Skeletal muscle satellite cell (primary cell): ENCODE results near the gene THBS2.

Experiments used
- H3K27me3 ChIP-seq: 2 replicates; pipeline ENCODE4 v1.7.0; 2013; ENCODE audit warnings: low read length; ENCODE audit not compliant: control insufficient read depth, insufficient read depth
- H3K36me3 ChIP-seq: 2 replicates; pipeline ENCODE4 v1.7.0; 2013; ENCODE audit warnings: mild to moderate bottlenecking, control low read depth, low read length; ENCODE audit not compliant: insufficient read depth
- H3K4me1 ChIP-seq: 2 replicates; pipeline ENCODE4 v1.7.0; 2013; ENCODE audit warnings: low read length; ENCODE audit not compliant: control insufficient read depth, insufficient read depth
- H3K4me2 ChIP-seq: 2 replicates; pipeline ENCODE4 v1.7.0; 2013; ENCODE audit warnings: mild to moderate bottlenecking, low read length
- H3K4me3 ChIP-seq: 2 replicates; pipeline ENCODE4 v1.7.0; 2013; ENCODE audit warnings: low read length
- H3K9ac ChIP-seq: 2 replicates; pipeline ENCODE4 v1.7.0; 2013; ENCODE audit warnings: mild to moderate bottlenecking, low read depth, low read length, moderate library complexity
- H3K9me3 ChIP-seq: replicated peaks from 2 replicates; pipeline ENCODE4 v1.7.0; 2013; ENCODE audit warnings: mild to moderate bottlenecking, control low read depth, low read length

THBS2 gene

GRCh38 chr6:169227116-169227515 is 26.5 kb downstream of the THBS2 start:
- Histone ChIP-seq H3K9ac (no peak overlapping the region), H3K4me2 (no peak overlapping the region), H3K36me3 (no peaks in the 10 kb centered on the region), H3K4me3 (no peak overlapping the region), H3K27me3 (no peaks in the 10 kb centered on the region), H3K4me1 (peaks cover 17% of the 10 kb centered on the region), H3K9me3 (no peaks in the 10 kb centered on the region)

GRCh38 chr6:169225887-169226286 is 27.8 kb downstream of the THBS2 start:
- no peaks in the 10 kb centered on the region for H3K36me3 ChIP-seq
- H3K4me3 ChIP-seq, result no peak overlapping the region
- no peaks in the 10 kb centered on the region for H3K9me3 ChIP-seq
- no peak overlapping the region for H3K9ac ChIP-seq
- peaks cover 17% of the 10 kb centered on the region for H3K4me1 ChIP-seq
- no peak overlapping the region for H3K4me2 ChIP-seq
- no peaks in the 10 kb centered on the region for H3K27me3 ChIP-seq

GRCh38 chr6:169225131-169225576 is 28.5 kb downstream of the THBS2 start:
- H3K36me3 ChIP-seq, result no peaks in the 10 kb centered on the region
- H3K27me3 ChIP-seq, result no peaks in the 10 kb centered on the region
- no peak overlapping the region for H3K4me2 ChIP-seq
- H3K9me3 ChIP-seq, result no peaks in the 10 kb centered on the region
- no peak overlapping the region for H3K4me3 ChIP-seq
- H3K4me1 ChIP-seq, result peaks cover 17% of the 10 kb centered on the region
- no peak overlapping the region for H3K9ac ChIP-seq

- Histone ChIP-seq H3K4me2 (no peak overlapping the region), H3K27me3 (no peaks in the 10 kb centered on the region), H3K4me3 (no peak overlapping the region), H3K9ac (no peak overlapping the region), H3K4me1 (peaks cover 15% of the 10 kb centered on the region), H3K36me3 (no peaks in the 10 kb centered on the region), H3K9me3 (no peaks in the 10 kb centered on the region)
These were observed 28.9 kb downstream of the THBS2 start for GRCh38 chr6:169224716-169225115.

- Histone ChIP-seq H3K9me3 (no peaks in the 10 kb centered on the region), H3K4me2 (no peak overlapping the region), H3K9ac (no peak overlapping the region), H3K27me3 (no peaks in the 10 kb centered on the region), H3K36me3 (no peaks in the 10 kb centered on the region), H3K4me3 (no peak overlapping the region), H3K4me1 (peaks cover 12% of the 10 kb centered on the region)
These were observed 29.4 kb downstream of the THBS2 start for GRCh38 chr6:169224185-169224695.

- Histone ChIP-seq H3K4me3 (no peak overlapping the region), H3K36me3 (no peaks in the 10 kb centered on the region), H3K9me3 (no peaks in the 10 kb centered on the region), H3K4me2 (no peak overlapping the region), H3K4me1 (peaks cover 12% of the 10 kb centered on the region), H3K9ac (no peak overlapping the region), H3K27me3 (no peaks in the 10 kb centered on the region)
These were observed 30.6 kb downstream of the THBS2 start for GRCh38 chr6:169223006-169223405.

- Histone ChIP-seq H3K36me3 (no peaks in the 10 kb centered on the region), H3K4me3 (no peak overlapping the region), H3K9me3 (no peaks in the 10 kb centered on the region), H3K4me2 (no peak overlapping the region), H3K27me3 (no peaks in the 10 kb centered on the region), H3K9ac (no peak overlapping the region), H3K4me1 (peaks cover 12% of the 10 kb centered on the region)
These were observed 31.5 kb downstream of the THBS2 start for GRCh38 chr6:169222126-169222525.

- Histone ChIP-seq H3K9me3 (no peaks in the 10 kb centered on the region), H3K4me1 (peaks cover 12% of the 10 kb centered on the region), H3K4me3 (no peak overlapping the region), H3K4me2 (no peak overlapping the region), H3K36me3 (no peaks in the 10 kb centered on the region), H3K9ac (no peak overlapping the region), H3K27me3 (no peaks in the 10 kb centered on the region)
These were observed 32.4 kb downstream of the THBS2 start for GRCh38 chr6:169221264-169221663.

- peaks cover 15% of the 10 kb centered on the region for H3K4me1 ChIP-seq
- H3K4me2 ChIP-seq, result no peak overlapping the region
- H3K9me3 ChIP-seq, result no peaks in the 10 kb centered on the region
- no peak overlapping the region for H3K4me3 ChIP-seq
- no peaks in the 10 kb centered on the region for H3K36me3 ChIP-seq
- no peaks in the 10 kb centered on the region for H3K27me3 ChIP-seq
- H3K9ac ChIP-seq, result no peak overlapping the region
These were observed 33.3 kb downstream of the THBS2 start for GRCh38 chr6:169220068-169220964.

- Histone ChIP-seq H3K27me3 (no peaks in the 10 kb centered on the region), H3K4me2 (no peak overlapping the region), H3K36me3 (no peaks in the 10 kb centered on the region), H3K4me1 (peaks cover 24% of the 10 kb centered on the region), H3K4me3 (no peak overlapping the region), H3K9me3 (no peaks in the 10 kb centered on the region), H3K9ac (no peak overlapping the region)
These were observed 35.7 kb downstream of the THBS2 start for GRCh38 chr6:169217972-169218371.

GRCh38 chr6:169216830-169217229 is 36.8 kb downstream of the THBS2 start:
- no peaks in the 10 kb centered on the region for H3K9me3 ChIP-seq
- no peak overlapping the region for H3K4me3 ChIP-seq
- no peak overlapping the region for H3K4me2 ChIP-seq
- no peaks in the 10 kb centered on the region for H3K36me3 ChIP-seq
- no peaks in the 10 kb centered on the region for H3K27me3 ChIP-seq
- H3K4me1 ChIP-seq, result peaks cover 30% of the 10 kb centered on the region
- no peak overlapping the region for H3K9ac ChIP-seq

- H3K27me3 ChIP-seq, result no peaks in the 10 kb centered on the region
- peaks cover 30% of the 10 kb centered on the region for H3K4me1 ChIP-seq
- H3K9ac ChIP-seq, result peak overlapping the region; percentile 71
- no peaks in the 10 kb centered on the region for H3K36me3 ChIP-seq
- peak overlapping the region; percentile 56 for H3K4me2 ChIP-seq
- H3K4me3 ChIP-seq, result no peak overlapping the region
- H3K9me3 ChIP-seq, result no peaks in the 10 kb centered on the region
These were observed 38.4 kb downstream of the THBS2 start for GRCh38 chr6:169215201-169215681.
